Liver (tissue), 9 donors: ENCODE measurements around the gene OMP. TPM values are rescaled to one million over a fixed set of nuclear protein-coding genes. Genes with fewer than 3 reads are reported as not detected.
A peak's percentile ranks its signal among the peaks of the same experiment; 100 is the strongest.

Experiments used
- DNase-seq: peaks from one replicate; pipeline ENCODE4 v3.0.0-alpha.2; 2017; ENCODE audit warnings: low spot score
- H3K27ac ChIP-seq, 2 donors: one replicate each; pipeline ENCODE4 v1.7.0; 2013; ENCODE audit warnings: inconsistent platforms in 2 of 2, low read length in 2 of 2, control low read depth in 1 of 2, low read depth in 1 of 2, mild to moderate bottlenecking in 1 of 2
- H3K27me3 ChIP-seq, 4 donors: one replicate each; pipeline versions ENCODE4 v1.6.1 to v1.7.0; 2013; ENCODE audit warnings: low read length in 3 of 4, inconsistent platforms in 1 of 4, mild to moderate bottlenecking in 1 of 4, moderate library complexity in 1 of 4; ENCODE audit not compliant: control insufficient read depth in 4 of 4, insufficient read depth in 4 of 4
- H3K36me3 ChIP-seq, 4 donors: one replicate each; pipeline versions ENCODE4 v1.6.1 to v1.7.0; 2013; ENCODE audit warnings: low read length in 3 of 4, mild to moderate bottlenecking in 3 of 4, low read depth in 1 of 4, moderate library complexity in 1 of 4; ENCODE audit not compliant: control insufficient read depth in 4 of 4, insufficient read depth in 3 of 4
- H3K4me1 ChIP-seq, 4 donors: one replicate each; pipeline versions ENCODE4 v1.6.1 to v1.7.0; 2013; ENCODE audit warnings: low read length in 3 of 4, mild to moderate bottlenecking in 3 of 4, moderate library complexity in 1 of 4; ENCODE audit not compliant: control insufficient read depth in 4 of 4, insufficient read depth in 4 of 4
- H3K4me3 ChIP-seq, 3 donors: one replicate each; pipeline versions ENCODE4 v1.6.1 to v1.7.0; 2013; ENCODE audit warnings: low read length in 3 of 3, control low read depth in 1 of 3, low read depth in 1 of 3, mild to moderate bottlenecking in 1 of 3
- H3K9ac ChIP-seq, 2 donors: one replicate each; pipeline ENCODE4 v1.7.0; 2013; ENCODE audit warnings: low read length in 2 of 2, mild to moderate bottlenecking in 2 of 2, moderate library complexity in 2 of 2, control low read depth in 1 of 2, low read depth in 1 of 2
- H3K9me3 ChIP-seq, 4 donors: one replicate each; pipeline versions ENCODE4 v1.6.1 to v1.7.0; 2013; ENCODE audit warnings: low read length in 3 of 4; ENCODE audit not compliant: control insufficient read depth in 4 of 4
- ATF3 ChIP-seq: IDR thresholded peaks from 2 replicates; pipeline ENCODE4 v1.6.1; 2016; ENCODE audit warnings: antibody characterized with exemption
- CTCF ChIP-seq: fragments of 150-350 bp; IDR thresholded peaks from 2 replicates; pipeline ENCODE4 v1.5.1; 2017; ENCODE audit warnings: improper control_type of control experiment, low read depth, low read length; ENCODE audit not compliant: missing input control
- EGR1 ChIP-seq, 2 donors: IDR thresholded peaks; 2 replicates each; pipeline ENCODE4 v1.6.1; 2016 to 2018; ENCODE audit warnings: antibody characterized with exemption in 2 of 2, low read depth in 2 of 2
- FOXA1 ChIP-seq: IDR thresholded peaks from 2 replicates; pipeline ENCODE4 v1.6.1; 2016; ENCODE audit warnings: antibody characterized with exemption
- FOXA2 ChIP-seq: IDR thresholded peaks from 2 replicates; pipeline ENCODE4 v1.6.1; 2016; ENCODE audit warnings: antibody characterized with exemption
- GABPA ChIP-seq, 2 donors: IDR thresholded peaks in 1 of 2; conservative IDR thresholded peaks in 1 of 2; 2 replicates each; pipeline ENCODE4 v1.6.1; 2016; ENCODE audit warnings: antibody characterized with exemption in 2 of 2, mild to moderate bottlenecking in 1 of 2, moderate library complexity in 1 of 2
- HNF4A ChIP-seq, 2 donors: conservative IDR thresholded peaks; 2 replicates each; pipeline ENCODE4 v1.6.1; 2016; ENCODE audit warnings: antibody characterized with exemption in 2 of 2, mild to moderate bottlenecking in 2 of 2
- HNF4G ChIP-seq: IDR thresholded peaks from 2 replicates; pipeline ENCODE4 v1.6.1; 2016; ENCODE audit warnings: antibody characterized with exemption
- JUND ChIP-seq, 2 donors: IDR thresholded peaks; 2 replicates each; pipeline ENCODE4 v1.6.1; 2016; ENCODE audit warnings: antibody characterized with exemption in 2 of 2
- MAX ChIP-seq: IDR thresholded peaks from 2 replicates; pipeline ENCODE4 v1.6.1; 2016; ENCODE audit warnings: antibody characterized with exemption
- NR2F2 ChIP-seq: IDR thresholded peaks from 2 replicates; pipeline ENCODE4 v1.6.1; 2016; ENCODE audit warnings: antibody characterized with exemption
- RAD21 ChIP-seq, 2 donors: IDR thresholded peaks; 2 replicates each; pipeline ENCODE4 v1.6.1; 2016; ENCODE audit warnings: antibody characterized with exemption in 2 of 2, mild to moderate bottlenecking in 2 of 2
- REST ChIP-seq: IDR thresholded peaks from 2 replicates; pipeline ENCODE4 v1.6.1; 2016; ENCODE audit warnings: antibody characterized with exemption, mild to moderate bottlenecking
- RXRA ChIP-seq, 2 donors: IDR thresholded peaks; 2 replicates each; pipeline ENCODE4 v1.6.1; 2017 to 2018; ENCODE audit warnings: antibody characterized with exemption in 2 of 2, mild to moderate bottlenecking in 1 of 2
- SP1 ChIP-seq: IDR thresholded peaks from 2 replicates; pipeline ENCODE4 v1.6.1; 2018; ENCODE audit warnings: antibody characterized with exemption, mild to moderate bottlenecking
- TAF1 ChIP-seq: conservative IDR thresholded peaks from 2 replicates; pipeline ENCODE4 v1.6.1; 2016; ENCODE audit warnings: antibody characterized with exemption, mild to moderate bottlenecking
- YY1 ChIP-seq: IDR thresholded peaks from 2 replicates; pipeline ENCODE4 v1.6.1; 2016; ENCODE audit warnings: antibody characterized with exemption, mild to moderate bottlenecking
- ZBTB33 ChIP-seq: IDR thresholded peaks from 2 replicates; pipeline ENCODE4 v1.6.1; 2016; ENCODE audit warnings: antibody characterized with exemption
- WGBS: extraction: QIAGEN DNeasy Blood & Tissue Kit; methylation state at CpG from one replicate; pipeline ENCODE4 v1.1.7; 2013; 5-methylcytosine and 5-hydroxymethylcytosine counted together
- polyA plus RNA-seq, 2 donors: library from polyadenylated mRNA; stranded (reverse) in 1 of 2; unstranded in 1 of 2; fragments of 200-250 nt in 1 of 2; fragments of >200 nt in 1 of 2; fragmentation: Nextera tagmentation in 1 of 2; extraction: Ambion mirVana in 1 of 2; gene quantifications; one replicate each; pipeline versions ENCODE4 v1.2.1 to v1.2.3, GENCODE V29; 2013 to 2015
- total RNA-seq, 2 donors: library from RNA; depleted of rRNA; stranded (reverse); fragments of >200 nt; gene quantifications; one replicate each; pipeline ENCODE4 v1.2.3, GENCODE V29; 2014
- donor health status: healthy.
- donor health status: healthy.
- donor health status: healthy.
- donor health status: healthy.
- donor health status: healthy.

OMP gene
- total and polyA plus RNA-seq, 4 donors = 0.24 to 0.75 (median 0.65) TPM; not detected in 1

- TF ChIP-seq SP1 (no peak), NR2F2 (peak; percentile 80)
These were observed 37.7 kb downstream of the OMP start for GRCh38 chr11:77140231-77140851.

GRCh38 chr11:77141034-77141433 lies 38.4 kb downstream of the OMP start:
- DNase-seq = no peak
- TF ChIP-seq ZBTB33 = no peak
- TF ChIP-seq CTCF = no peak
- no peak for TF ChIP-seq GABPA (IDR thresholded peaks at IDR 0.05 in 1 of 2, conservative IDR thresholded peaks at IDR 0.05 in 1 of 2)
- TF ChIP-seq RAD21 (IDR thresholded peaks at IDR 0.05) = no peak
- TF ChIP-seq JUND (IDR thresholded peaks at IDR 0.05) = no peak
- TF ChIP-seq SP1 = no peak
- no peak for TF ChIP-seq HNF4A (conservative IDR thresholded peaks at IDR 0.05)
- TF ChIP-seq NR2F2 = no peak
- TF ChIP-seq ATF3 = no peak
- no peak for TF ChIP-seq TAF1
- no peak for TF ChIP-seq FOXA1
- TF ChIP-seq MAX = no peak
- no peak for TF ChIP-seq RXRA (IDR thresholded peaks at IDR 0.05)
- TF ChIP-seq EGR1 (IDR thresholded peaks at IDR 0.05; ENCODE audit: low read depth in 2 of 2) = no peak
- TF ChIP-seq REST = no peak
- no peak for TF ChIP-seq YY1
- TF ChIP-seq FOXA2 = no peak
- TF ChIP-seq HNF4G = no peak
- no peaks in the 10 kb centered on the region for H3K9me3 ChIP-seq
- peaks cover 17 to 45% (median 29%) of the 10 kb centered on the region in 4 donors for H3K4me1 ChIP-seq
- 90% methylated on average over 4 of the region's 4 CpGs for WGBS
- no peaks in the 10 kb centered on the region for H3K36me3 ChIP-seq
- no peak overlapping the region for H3K27ac ChIP-seq
- H3K9ac ChIP-seq = no peak overlapping the region
- H3K4me3 ChIP-seq = no peak overlapping the region
- H3K27me3 ChIP-seq = no peaks in the 10 kb centered on the region

More at GRCh38 chr11:77140231-77140851, 37.7 kb downstream of the OMP start:
- no peaks in the 10 kb centered on the region for H3K9me3 ChIP-seq
- WGBS = 76% methylated on average over 8 of the region's 8 CpGs
- H3K9ac ChIP-seq = no peak overlapping the region
- peaks cover 16 to 42% (median 26%) of the 10 kb centered on the region in 4 donors for H3K4me1 ChIP-seq
- DNase-seq = no peak
- no peaks in the 10 kb centered on the region for H3K36me3 ChIP-seq
- H3K4me3 ChIP-seq = no peak overlapping the region
- H3K27me3 ChIP-seq = no peaks in the 10 kb centered on the region
- no peak overlapping the region for H3K27ac ChIP-seq
